Measurements from ENCODE around the gene PRRX2. TPM values are rescaled to one million over a fixed set of nuclear protein-coding genes. Genes with fewer than 3 reads are reported as not detected.

Gene PRRX2
- total and polyA plus RNA-seq, 9 of the 15 experiments (the other 6 are each of a cell fraction or from before 2014, with no cell fraction given) = 0.21 TPM; not detected in 8

GRCh38 chr9:129624168-129624759 lies 41.2 kb upstream of the PRRX2 start (continued):
- TF ChIP-seq REST (IDR thresholded peaks at IDR 0.05; ENCODE audit: borderline replicate concordance) (peak; percentile 30; the same call in 1 of the 2 replicates), REST (CRISPR knock-in tag; IDR thresholded peaks at IDR 0.05; ENCODE audit: low read depth) (no peak), NFATC3 (IDR thresholded peaks at IDR 0.05) (no peak), CC2D1A (IDR thresholded peaks at IDR 0.05) (no peak), KLF16 (IDR thresholded peaks at IDR 0.05) (0 out of 2 replicates have a peak, but pooled peaks have one; percentile 8), ATF2 (CRISPR knock-in tag; IDR thresholded peaks at IDR 0.05) (no peak), RBM22 (IDR thresholded peaks at IDR 0.05; ENCODE audit: low read depth, low read length, poor library complexity, severe bottlenecking) (no peak), RAD21 (CRISPR knock-in tag; conservative IDR thresholded peaks at IDR 0.05 in 1 of 2, IDR thresholded peaks at IDR 0.05 in 1 of 2) (peak; percentile 41 to 64; a peak in 3 of 4 replicates), TRIM25 (IDR thresholded peaks at IDR 0.05; ENCODE audit: borderline replicate concordance) (no peak), ETV1 (tag; conservative IDR thresholded peaks at IDR 0.05; ENCODE audit: low read depth) (0 out of 2 replicates have a peak, but pooled peaks have one; percentile 25), THAP12 (CRISPR knock-in tag; IDR thresholded peaks at IDR 0.05) (no peak), SMC3 (conservative IDR thresholded peaks at IDR 0.05; ENCODE audit: insufficient read depth, low read depth, low read length) (peak; percentile 65), SIX5 (IDR thresholded peaks at IDR 0.05; ENCODE audit: borderline replicate concordance in 1 of 2, insufficient read depth in 1 of 2, low read depth in 1 of 2, low read length in 2 of 2) (no peak)

Data from K562 (cell line).